Mesothelial cell of epicardium (in vitro differentiated cells): Measurements from ENCODE around the gene FOXN1. TPM values are rescaled to one million over a fixed set of nuclear protein-coding genes. Genes with fewer than 3 reads are reported as not detected.
"Not testable (repeated sequence)": the region's sequence is repeated elsewhere in the genome, so short reads cannot be mapped to it uniquely, and the experiment has no call there.

Source experiments
- DNase-seq, 2 experiments: peaks; one replicate each; pipeline ENCODE4 v3.0.0; 2021; ENCODE audit warnings: low spot score in 2 of 2; ENCODE audit not compliant: unreplicated experiment in 2 of 2
- H3K27ac Mint-ChIP-seq: 2 replicates; pipeline ENCODE4 v1.8.0; 2021; ENCODE audit warnings: mixed read lengths
- H3K27me3 Mint-ChIP-seq: 2 replicates; pipeline ENCODE4 v1.8.0; 2021; ENCODE audit warnings: low read depth, mixed read lengths
- H3K36me3 Mint-ChIP-seq: 2 replicates; pipeline ENCODE4 v1.8.0; 2021; ENCODE audit warnings: mixed read lengths
- H3K4me1 Mint-ChIP-seq: 2 replicates; pipeline ENCODE4 v1.8.0; 2021; ENCODE audit warnings: mixed read lengths
- H3K4me3 Mint-ChIP-seq: 2 replicates; pipeline ENCODE4 v1.8.0; 2021; ENCODE audit warnings: mild to moderate bottlenecking, moderate library complexity, mixed read lengths
- H3K9me3 Mint-ChIP-seq: 2 replicates; pipeline ENCODE4 v1.8.0; 2021; ENCODE audit warnings: mixed read lengths
- total RNA-seq: library from RNA; stranded (reverse); gene quantifications from 3 replicates; pipeline ENCODE4 v1.2.1, GENCODE V29; 2021
- TF ChIP-seq, protein P1 (sequence below): fragments of 200-600 bp; sonication (generic); IDR thresholded peaks from one replicate; pipeline ENCODE4 v1.5.0; 2021; ENCODE audit warnings: antibody characterized with exemption; ENCODE audit not compliant: unreplicated experiment

The FOXN1 gene
- total RNA-seq, 1 donor from 2014 or later: 0.34 TPM

DNA sequence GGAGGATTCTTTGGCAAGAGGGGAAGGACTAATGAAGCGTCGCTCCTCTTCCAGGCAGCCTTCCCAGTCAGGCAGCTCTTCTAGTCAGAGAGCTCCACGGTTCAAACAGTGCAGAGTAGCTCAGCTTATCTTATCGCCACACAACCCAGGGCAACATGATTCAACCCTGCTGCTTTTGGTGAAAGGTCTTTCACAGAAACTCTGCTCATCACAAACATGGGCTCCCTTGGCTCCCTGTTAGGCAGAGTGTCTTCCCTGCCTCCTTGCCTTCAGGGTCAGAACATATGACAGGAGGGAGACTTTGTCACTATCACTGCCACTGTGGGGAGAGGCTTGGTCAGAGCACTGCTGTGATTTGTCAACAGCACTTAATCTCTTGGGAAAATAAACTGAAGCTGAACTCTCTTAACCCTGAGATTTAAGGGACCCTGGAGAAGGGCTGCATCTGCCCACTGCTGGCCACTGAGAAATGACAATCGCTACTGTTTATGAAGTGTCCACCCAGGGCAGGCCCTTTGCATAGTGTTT lies 39.6 kb upstream of the FOXN1 start:
- Mint-ChIP-seq H3K4me3 (no peak overlapping the region), H3K27me3 (peaks cover 50% of the 10 kb centered on the region), H3K27ac (no peak overlapping the region), H3K9me3 (no peaks in the 10 kb centered on the region), H3K36me3 (no peaks in the 10 kb centered on the region), H3K4me1 (peaks cover 8% of the 10 kb centered on the region)
- DNase-seq: no peak
- TF ChIP-seq, protein P1, sequence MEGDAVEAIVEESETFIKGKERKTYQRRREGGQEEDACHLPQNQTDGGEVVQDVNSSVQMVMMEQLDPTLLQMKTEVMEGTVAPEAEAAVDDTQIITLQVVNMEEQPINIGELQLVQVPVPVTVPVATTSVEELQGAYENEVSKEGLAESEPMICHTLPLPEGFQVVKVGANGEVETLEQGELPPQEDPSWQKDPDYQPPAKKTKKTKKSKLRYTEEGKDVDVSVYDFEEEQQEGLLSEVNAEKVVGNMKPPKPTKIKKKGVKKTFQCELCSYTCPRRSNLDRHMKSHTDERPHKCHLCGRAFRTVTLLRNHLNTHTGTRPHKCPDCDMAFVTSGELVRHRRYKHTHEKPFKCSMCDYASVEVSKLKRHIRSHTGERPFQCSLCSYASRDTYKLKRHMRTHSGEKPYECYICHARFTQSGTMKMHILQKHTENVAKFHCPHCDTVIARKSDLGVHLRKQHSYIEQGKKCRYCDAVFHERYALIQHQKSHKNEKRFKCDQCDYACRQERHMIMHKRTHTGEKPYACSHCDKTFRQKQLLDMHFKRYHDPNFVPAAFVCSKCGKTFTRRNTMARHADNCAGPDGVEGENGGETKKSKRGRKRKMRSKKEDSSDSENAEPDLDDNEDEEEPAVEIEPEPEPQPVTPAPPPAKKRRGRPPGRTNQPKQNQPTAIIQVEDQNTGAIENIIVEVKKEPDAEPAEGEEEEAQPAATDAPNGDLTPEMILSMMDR: no peak

DNA sequence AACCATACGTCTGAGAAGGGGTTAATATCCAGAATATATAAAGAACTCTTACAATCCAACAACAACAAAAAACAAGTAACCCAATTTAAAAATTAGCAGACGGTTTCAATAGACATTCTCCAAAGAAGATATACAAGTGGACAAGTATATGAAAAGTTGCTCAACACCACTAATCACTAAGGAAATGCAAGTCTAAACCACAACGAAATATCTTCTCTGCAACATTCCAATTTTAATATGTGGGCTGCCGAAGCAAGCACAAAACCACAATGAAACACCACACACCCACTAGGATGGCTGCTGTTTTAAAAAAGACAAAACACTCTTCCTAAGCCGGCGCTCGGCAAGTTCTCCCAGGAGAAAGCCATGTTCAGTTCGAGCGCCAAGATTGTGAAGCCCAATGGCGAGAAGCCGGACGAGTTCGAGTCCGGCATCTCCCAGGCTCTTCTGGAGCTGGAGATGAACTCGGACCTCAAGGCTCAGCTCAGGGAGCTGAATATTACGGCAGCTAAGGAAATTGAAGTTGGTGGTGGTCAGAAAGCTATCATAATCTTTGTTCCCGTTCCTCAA lies 38.6 kb upstream of the FOXN1 start:
- H3K27ac Mint-ChIP-seq: no peak overlapping the region
- TF ChIP-seq, protein P1: no peak
- no peak for DNase-seq
- no peaks in the 10 kb centered on the region for H3K9me3 Mint-ChIP-seq
- peaks cover 8% of the 10 kb centered on the region for H3K4me1 Mint-ChIP-seq
- H3K27me3 Mint-ChIP-seq: peaks cover 47% of the 10 kb centered on the region
- H3K36me3 Mint-ChIP-seq: no peaks in the 10 kb centered on the region
- no peak overlapping the region for H3K4me3 Mint-ChIP-seq

DNA sequence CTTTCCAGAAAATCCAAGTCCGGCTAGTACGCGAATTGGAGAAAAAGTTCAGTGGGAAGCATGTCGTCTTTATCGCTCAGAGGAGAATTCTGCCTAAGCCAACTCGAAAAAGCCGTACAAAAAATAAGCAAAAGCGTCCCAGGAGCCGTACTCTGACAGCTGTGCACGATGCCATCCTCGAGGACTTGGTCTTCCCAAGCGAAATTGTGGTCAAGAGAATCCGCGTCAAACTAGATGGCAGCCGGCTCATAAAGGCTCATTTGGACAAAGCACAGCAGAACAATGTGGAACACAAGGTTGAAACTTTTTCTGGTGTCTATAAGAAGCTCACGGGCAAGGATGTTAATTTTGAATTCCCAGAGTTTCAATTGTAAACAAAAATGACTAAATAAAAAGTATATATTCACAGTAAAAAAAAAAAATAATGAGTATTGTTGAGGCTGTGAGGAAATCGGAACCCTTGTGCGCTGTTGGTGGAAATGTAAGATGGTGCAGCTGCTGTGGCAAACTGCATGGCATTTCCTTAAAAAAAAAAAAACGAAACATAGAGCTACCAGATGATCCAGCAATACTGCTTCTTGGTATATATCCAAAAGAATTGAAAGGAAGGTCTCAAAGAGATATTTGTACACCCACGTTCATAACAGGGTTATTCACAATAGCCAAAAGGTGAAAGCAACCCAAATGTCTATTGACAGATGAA lies 38.0 kb upstream of the FOXN1 start:
- not testable (repeated sequence) for H3K27ac Mint-ChIP-seq, H3K4me3 Mint-ChIP-seq, H3K36me3 Mint-ChIP-seq, H3K4me1 Mint-ChIP-seq, H3K9me3 Mint-ChIP-seq, DNase-seq
- H3K27me3 Mint-ChIP-seq: peaks cover 41% of the 10 kb centered on the region

DNA sequence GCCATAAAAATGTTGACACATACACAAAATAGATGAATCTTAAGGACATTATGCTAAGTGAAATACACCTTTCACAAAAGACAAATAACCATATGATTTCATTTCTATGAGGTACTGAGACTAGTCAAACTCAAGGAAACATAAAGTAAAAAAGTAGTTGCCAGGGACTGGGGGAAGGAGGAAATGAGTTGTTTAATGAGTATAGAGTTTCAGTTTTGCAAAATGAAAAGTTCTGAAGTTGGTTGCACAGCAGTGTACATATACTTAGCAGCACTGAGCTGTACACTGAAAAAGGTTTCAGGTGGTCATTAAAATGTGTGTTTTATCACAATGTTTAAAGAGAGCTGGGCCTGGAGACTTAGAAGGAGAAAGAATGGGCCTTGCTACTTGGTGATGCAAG lies 37.4 kb upstream of the FOXN1 start:
- DNase-seq: no peak
- peaks cover 8% of the 10 kb centered on the region for H3K4me1 Mint-ChIP-seq
- TF ChIP-seq, protein P1: no peak
- H3K4me3 Mint-ChIP-seq: no peak overlapping the region
- H3K27me3 Mint-ChIP-seq: peaks cover 39% of the 10 kb centered on the region
- H3K36me3 Mint-ChIP-seq: no peaks in the 10 kb centered on the region
- H3K27ac Mint-ChIP-seq: no peak overlapping the region
- H3K9me3 Mint-ChIP-seq: no peaks in the 10 kb centered on the region

DNA sequence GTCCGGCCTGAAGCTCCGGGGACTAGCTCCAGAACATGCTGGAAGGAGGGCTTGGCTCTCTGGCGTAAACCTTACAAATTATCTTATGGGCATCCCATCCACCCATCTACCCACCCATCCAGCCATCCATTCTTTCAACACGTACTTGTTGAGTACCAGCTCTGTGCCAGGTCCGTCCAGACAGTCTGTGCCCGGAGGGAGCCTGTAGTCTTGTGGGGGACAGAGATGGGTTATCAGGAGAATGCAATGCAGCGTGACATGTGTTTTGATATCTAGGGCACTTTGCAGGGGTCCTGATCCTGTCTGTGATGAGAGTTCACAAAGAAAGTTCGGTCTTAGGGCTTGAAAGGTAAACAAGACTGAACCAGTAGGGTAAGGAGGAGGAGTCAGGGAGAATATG lies 36.8 kb upstream of the FOXN1 start:
- no peak overlapping the region for H3K27ac Mint-ChIP-seq
- no peaks in the 10 kb centered on the region for H3K9me3 Mint-ChIP-seq
- DNase-seq: no peak
- H3K4me3 Mint-ChIP-seq: no peak overlapping the region
- TF ChIP-seq, protein P1: no peak
- H3K36me3 Mint-ChIP-seq: no peaks in the 10 kb centered on the region
- peaks cover 8% of the 10 kb centered on the region for H3K4me1 Mint-ChIP-seq
- H3K27me3 Mint-ChIP-seq: peaks cover 39% of the 10 kb centered on the region

DNA sequence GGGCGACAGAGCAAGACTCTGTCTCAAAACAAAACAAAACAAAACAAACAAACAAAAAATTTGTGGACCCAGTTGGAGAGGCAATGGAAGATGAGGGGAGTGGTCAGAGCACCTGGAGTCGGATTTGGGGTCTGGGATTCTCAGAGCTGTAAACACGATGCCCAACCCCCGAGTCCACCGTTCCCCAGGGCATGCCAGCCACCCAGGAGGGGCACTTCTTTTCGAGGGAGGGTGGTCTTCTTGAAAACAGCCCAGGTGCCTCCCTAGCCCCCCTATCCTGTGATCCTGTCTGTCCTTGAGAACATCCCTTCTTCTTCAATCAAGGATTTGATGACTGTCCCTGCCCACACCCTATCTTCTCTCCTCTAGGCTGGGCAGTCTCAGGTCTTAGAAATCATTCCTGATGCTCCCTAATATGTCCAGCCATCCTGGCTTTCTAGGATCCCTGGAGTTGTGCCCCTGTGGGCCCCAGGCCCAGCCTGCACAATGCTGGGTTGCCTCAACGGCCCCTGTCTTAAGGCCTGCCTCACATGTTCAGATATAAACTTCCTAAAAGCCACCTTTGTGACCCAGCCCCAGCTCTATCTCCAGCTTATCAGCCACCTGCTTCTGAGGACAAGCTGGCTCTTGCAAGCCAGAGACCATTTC lies 35.8 kb upstream of the FOXN1 start:
- Mint-ChIP-seq H3K27me3 (peaks cover 38% of the 10 kb centered on the region), H3K4me3 (no peak overlapping the region), H3K4me1 (peaks cover 11% of the 10 kb centered on the region), H3K9me3 (no peaks in the 10 kb centered on the region), H3K27ac (no peak overlapping the region), H3K36me3 (no peaks in the 10 kb centered on the region)
- TF ChIP-seq, protein P1: no peak
- no peak for DNase-seq
